Panc1 (cell line): ENCODE results near the gene HNRNPK. TPM values are rescaled to one million over a fixed set of nuclear protein-coding genes. Genes with fewer than 3 reads are reported as not detected.

Experiments
- ATAC-seq: fragments of 200-7000 bp; cut with Tn5 transposase; 2 replicates; pipeline ENCODE4 v1.9.1; 2020; ENCODE audit warnings: mild to moderate bottlenecking, moderate library complexity
- BruUV-seq: library from RNA; stranded (reverse); fragments of 400-500 nt; replicated peaks from 2 replicates; lab custom pipeline; 2021; lab: Mats Ljungman, UMichigan
- CTCF ChIA-PET: fragments of 300-600 bp; sonication (Branson Sonifier 250); formaldehyde crosslinking; loops from one replicate; lab custom pipeline; 2022; ENCODE audit warnings: antibody characterized with exemption; lab: Charles Lee
- POLR2A ChIA-PET: fragments of 300-600 bp; sonication (Branson Sonifier 250); formaldehyde crosslinking; loops from one replicate; lab custom pipeline; 2022; ENCODE audit warnings: antibody characterized with exemption; lab: Charles Lee
- DNase-seq: peaks from one replicate; pipeline ENCODE4 v3.0.0-alpha.2; 2010; ENCODE audit warnings: low read depth, low spot score
- H3K27ac ChIP-seq: 2 replicates; pipeline ENCODE4 v1.5.1; 2011; ENCODE audit warnings: mild to moderate bottlenecking, low read length, inconsistent platforms
- H3K27me3 ChIP-seq: fragments of 200-500 bp; sonication (Bioruptor generic); 2 replicates; pipeline ENCODE4 v1.6.0; 2014; ENCODE audit warnings: low read length, inconsistent platforms; ENCODE audit not compliant: control insufficient read depth, insufficient read depth
- H3K36me3 ChIP-seq: fragments of 200-500 bp; sonication (Bioruptor generic); 2 replicates; pipeline ENCODE4 v1.5.1; 2014; ENCODE audit warnings: inconsistent platforms, mild to moderate bottlenecking, low read length, moderate library complexity; ENCODE audit not compliant: control insufficient read depth, insufficient read depth
- H3K4me1 ChIP-seq: 2 replicates; pipeline ENCODE4 v1.5.1; 2011; ENCODE audit warnings: inconsistent platforms, mild to moderate bottlenecking, low read length, moderate library complexity; ENCODE audit not compliant: control insufficient read depth, insufficient read depth
- H3K4me3 ChIP-seq, 2 experiments: 2 replicates each; pipeline ENCODE4 v1.5.1; 2011 to 2012; ENCODE audit warnings: low read depth in 2 of 2, low read length in 2 of 2, mild to moderate bottlenecking in 2 of 2, inconsistent platforms in 1 of 2, moderate library complexity in 1 of 2
- H3K9me3 ChIP-seq: fragments of 200-500 bp; sonication (Bioruptor generic); 2 replicates; pipeline ENCODE4 v1.5.1; 2014; ENCODE audit warnings: low read depth, mild to moderate bottlenecking, inconsistent platforms, low read length, moderate library complexity; ENCODE audit not compliant: control insufficient read depth, insufficient read depth
- CTCF ChIP-seq: fragments of 450-650 bp; IDR thresholded peaks from 2 replicates; pipeline ENCODE4 v1.5.1; 2017; ENCODE audit warnings: mild to moderate bottlenecking
- POLR2AphosphoS5 ChIP-seq: IDR thresholded peaks from 2 replicates; pipeline ENCODE4 v1.6.1; 2012; ENCODE audit warnings: mild to moderate bottlenecking, low read depth, low read length, moderate library complexity
- REST ChIP-seq, 2 experiments: IDR thresholded peaks; 2 replicates each; pipeline ENCODE4 v1.6.1; 2011 to 2012; ENCODE audit warnings: low read depth in 2 of 2, control low read depth in 1 of 2, low read length in 1 of 2, mild to moderate bottlenecking in 1 of 2, moderate library complexity in 1 of 2; ENCODE audit not compliant: insufficient read depth in 1 of 2
- SIN3A ChIP-seq: IDR thresholded peaks from 2 replicates; pipeline ENCODE4 v1.6.1; 2012; ENCODE audit warnings: low read depth, mild to moderate bottlenecking, low read length, moderate library complexity, borderline replicate concordance; ENCODE audit not compliant: insufficient read depth
- TCF7L2 ChIP-seq: IDR thresholded peaks from 2 replicates; pipeline ENCODE4 v1.6.1; 2011; ENCODE audit warnings: mild to moderate bottlenecking, low read depth, low read length, inconsistent platforms
- in situ Hi-C: cut with HindIII; loops from 2 replicates; pipeline ENCODE4 v1.10.0; 2016; ENCODE audit warnings: low sequenced_read_pairs, low pct_unique_long_range_greater_than_20kb
- intact Hi-C: fragments of 100-400 bp; cut with micrococcal nuclease; formaldehyde crosslinking; loops from one replicate; pipeline ENCODE4 v1.10.0; 2022; ENCODE audit not compliant: unreplicated experiment
- total RNA-seq: library from RNA; stranded (reverse); gene quantifications from one replicate; pipeline ENCODE4 v1.2.1, GENCODE V29; 2021; ENCODE audit not compliant: unreplicated experiment

HNRNPK gene
- total RNA-seq, 1 experiment from 2014 or later: 495 TPM

GRCh38 chr9:83987402-83987791 lies 7.4 kb upstream of the HNRNPK start:
- Histone ChIP-seq H3K36me3 (no peaks in the 10 kb centered on the region), H3K4me3 (no peak overlapping the region), H3K4me1 (peaks cover 9% of the 10 kb centered on the region; the same call in 1 of the 2 replicates), H3K27ac (no peak overlapping the region), H3K9me3 (no peaks in the 10 kb centered on the region), H3K27me3 (no peaks in the 10 kb centered on the region)
- ChIA-PET CTCF (no interaction called here), POLR2A (no interaction called here)
- intact Hi-C loops: no loop called here
- in situ Hi-C loops: no loop called here
- no peak for TF ChIP-seq SIN3A
- TF ChIP-seq REST (IDR thresholded peaks at IDR 0.05; ENCODE audit: insufficient read depth in 1 of 2, low read depth in 2 of 2, low read length in 1 of 2): no peak
- no peak for TF ChIP-seq TCF7L2
- TF ChIP-seq CTCF: no peak
- TF ChIP-seq POLR2AphosphoS5: no peak
- DNase-seq (no peak), ATAC-seq (no peak)
- no TSS peak for BruUV-seq

- H3K4me3 ChIP-seq: no peak overlapping the region
- ChIA-PET POLR2A (no interaction called here), CTCF (no interaction called here)
- no peaks in the 10 kb centered on the region for H3K9me3 ChIP-seq
- no TSS peak for BruUV-seq
- no peak overlapping the region for H3K27ac ChIP-seq
- DNase-seq: no peak
- peaks cover 9% of the 10 kb centered on the region; the same call in 1 of the 2 replicates for H3K4me1 ChIP-seq
- no peaks in the 10 kb centered on the region for H3K27me3 ChIP-seq
- no peaks in the 10 kb centered on the region for H3K36me3 ChIP-seq
- in situ Hi-C loops: no loop called here
- no peak for ATAC-seq
- TF ChIP-seq POLR2AphosphoS5: no peak
- TF ChIP-seq TCF7L2: no peak
- TF ChIP-seq CTCF: no peak
- TF ChIP-seq SIN3A: no peak
- TF ChIP-seq REST (IDR thresholded peaks at IDR 0.05; ENCODE audit: insufficient read depth in 1 of 2, low read depth in 2 of 2, low read length in 1 of 2): no peak
- intact Hi-C loops: no loop called here
Measured at GRCh38 chr9:83986765-83987401, 6.9 kb upstream of the HNRNPK start.
